ENCODE results near the gene SOS2. TPM values are rescaled to one million over a fixed set of nuclear protein-coding genes. Genes with fewer than 3 reads are reported as not detected.

The SOS2 gene
- total RNA-seq (2012; rRNA removed), result 13.9 and 14.6 TPM in 2 replicates

DNA sequence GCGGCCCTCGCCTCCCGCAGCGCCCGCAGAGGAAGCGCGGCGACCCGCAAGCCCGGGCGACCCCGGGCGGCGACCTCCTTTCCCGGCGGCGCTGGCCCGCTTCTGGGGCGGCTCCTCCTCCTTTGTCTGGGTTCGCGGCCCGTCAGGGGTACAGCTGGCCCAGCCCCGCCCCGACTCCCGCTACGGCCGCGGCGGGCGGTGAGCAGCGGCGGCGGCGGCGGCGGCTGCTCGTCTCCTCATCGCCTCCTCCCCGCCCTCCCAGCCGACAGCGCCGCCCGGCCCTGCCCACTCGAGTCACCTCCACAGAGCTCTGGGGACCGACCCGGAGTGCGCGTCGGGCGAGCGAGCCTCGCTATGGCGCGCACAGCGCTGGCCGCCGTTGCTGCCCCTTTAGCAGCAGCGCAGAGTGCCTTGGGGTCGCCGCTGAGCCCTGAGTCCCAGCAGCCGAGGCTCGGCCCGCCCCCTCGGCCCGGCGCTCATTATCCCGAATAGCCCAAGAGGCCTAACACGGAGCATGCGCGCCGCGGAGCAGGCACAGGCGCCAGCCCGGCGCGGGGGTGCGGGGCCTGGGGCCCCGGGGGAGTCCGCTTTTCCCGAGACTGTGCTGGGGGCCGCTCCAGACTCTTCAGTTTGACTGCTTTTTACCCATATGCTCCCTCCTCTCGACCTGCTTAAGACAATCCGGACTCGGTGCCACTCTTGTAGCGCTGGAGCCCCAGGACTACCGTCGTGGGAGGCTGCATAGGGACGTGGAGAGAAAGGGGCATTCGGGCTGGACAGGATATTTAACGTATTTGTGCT lies at the start of gene SOS2:
SOS2 (minus strand) TSS at position 104 of the 801 bp plus-strand sequence. CDS start 295 bp downstream, outside the sequence.
- Histone ChIP-seq H3K4me3 (ENCODE audit: low read length) (peak within 1 kb of the TSS; percentile 97), H3K9me3 (replicated peaks; ENCODE audit: low read length) (no peaks in the 10 kb centered on the region), H3K27me3 (ENCODE audit: control insufficient read depth, insufficient read depth, low read length) (no peaks in the 10 kb centered on the region), H3K36me3 (ENCODE audit: insufficient read depth, low read length) (no peaks in the 10 kb centered on the region), H3K4me1 (ENCODE audit: control insufficient read depth, insufficient read depth, low read length) (peaks cover 13% of the 10 kb centered on the region), H3K4me2 (ENCODE audit: low read length) (peak within 1 kb of the TSS; percentile 79), H3K9ac (ENCODE audit: low read depth, low read length) (peak within 1 kb of the TSS; percentile 90)

DNA sequence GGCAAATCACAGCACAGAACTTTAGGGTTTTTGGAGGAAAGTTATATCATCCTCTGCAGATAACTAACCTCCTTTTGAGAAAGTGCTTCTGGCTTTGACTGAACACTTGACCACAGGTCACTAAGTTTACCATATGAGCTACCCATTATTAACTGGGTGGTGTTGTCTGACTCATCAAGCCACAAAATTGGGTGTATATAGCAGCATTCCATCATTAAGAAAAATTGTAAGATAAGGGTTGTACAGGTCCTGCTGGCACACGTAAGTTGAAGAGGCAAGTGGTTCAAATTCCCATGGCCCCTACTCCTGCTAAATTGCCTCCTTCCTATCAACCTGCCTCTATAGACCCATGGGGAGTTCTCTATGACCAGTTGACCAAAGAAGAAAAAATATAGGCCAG lies 41.1 kb upstream of the SOS2 start:
- H3K4me1 ChIP-seq (ENCODE audit: control insufficient read depth, insufficient read depth, low read length), result no peaks in the 10 kb centered on the region
- no peaks in the 10 kb centered on the region for H3K36me3 ChIP-seq (ENCODE audit: insufficient read depth, low read length)
- H3K27me3 ChIP-seq (ENCODE audit: control insufficient read depth, insufficient read depth, low read length), result no peaks in the 10 kb centered on the region
- H3K4me3 ChIP-seq (ENCODE audit: low read length), result no peak overlapping the region
- no peak overlapping the region for H3K9ac ChIP-seq (ENCODE audit: low read depth, low read length)
- H3K9me3 ChIP-seq (replicated peaks; ENCODE audit: low read length), result no peaks in the 10 kb centered on the region
- H3K4me2 ChIP-seq (ENCODE audit: low read length), result no peak overlapping the region

DNA sequence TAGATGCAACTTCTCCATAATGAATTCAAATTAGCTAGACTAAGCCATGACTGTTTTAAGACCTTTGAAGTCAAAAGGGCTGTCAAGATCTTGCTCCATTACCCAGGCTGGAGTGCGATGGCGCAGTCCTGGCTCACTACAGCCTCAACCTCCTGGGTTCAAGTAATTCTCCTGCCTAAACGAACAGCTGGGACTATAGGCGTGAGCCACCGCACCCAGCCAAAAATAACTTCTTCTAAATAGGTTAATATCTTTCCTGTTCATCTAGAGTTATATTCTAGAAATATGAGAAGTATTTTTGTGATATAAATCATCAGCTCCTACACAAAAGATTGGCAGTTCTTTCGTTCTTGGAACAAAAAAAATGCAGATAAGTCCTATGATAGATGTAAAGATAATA lies 39.6 kb upstream of the SOS2 start:
- no peaks in the 10 kb centered on the region for H3K36me3 ChIP-seq (ENCODE audit: insufficient read depth, low read length)
- H3K4me3 ChIP-seq (ENCODE audit: low read length), result no peak overlapping the region
- H3K9me3 ChIP-seq (replicated peaks; ENCODE audit: low read length), result no peaks in the 10 kb centered on the region
- H3K9ac ChIP-seq (ENCODE audit: low read depth, low read length), result no peak overlapping the region
- no peaks in the 10 kb centered on the region for H3K27me3 ChIP-seq (ENCODE audit: control insufficient read depth, insufficient read depth, low read length)
- no peaks in the 10 kb centered on the region for H3K4me1 ChIP-seq (ENCODE audit: control insufficient read depth, insufficient read depth, low read length)
- H3K4me2 ChIP-seq (ENCODE audit: low read length), result no peak overlapping the region

DNA sequence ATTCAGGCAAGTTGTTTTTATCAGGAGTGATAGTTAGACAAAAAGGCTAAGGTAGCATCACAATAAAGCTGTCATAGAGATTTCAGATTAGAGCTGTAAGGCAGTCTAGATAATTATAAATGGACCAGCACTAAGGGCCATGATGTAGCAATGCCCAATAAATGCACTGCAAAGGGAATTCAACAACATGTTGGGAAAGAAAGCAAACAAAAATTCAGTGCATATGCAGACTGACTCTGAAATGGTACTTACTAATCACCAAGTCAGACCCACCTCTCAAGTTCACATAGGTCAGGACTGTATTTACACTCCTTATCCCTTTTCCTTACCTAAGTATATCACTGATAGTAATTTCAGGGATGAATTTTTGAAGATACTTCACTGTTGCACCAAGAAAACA lies 33.7 kb upstream of the SOS2 start:
- Histone ChIP-seq H3K27me3 (ENCODE audit: control insufficient read depth, insufficient read depth, low read length) (no peaks in the 10 kb centered on the region), H3K4me3 (ENCODE audit: low read length) (no peak overlapping the region), H3K9me3 (replicated peaks; ENCODE audit: low read length) (no peaks in the 10 kb centered on the region), H3K9ac (ENCODE audit: low read depth, low read length) (no peak overlapping the region), H3K4me1 (ENCODE audit: control insufficient read depth, insufficient read depth, low read length) (no peaks in the 10 kb centered on the region), H3K4me2 (ENCODE audit: low read length) (no peak overlapping the region), H3K36me3 (ENCODE audit: insufficient read depth, low read length) (no peaks in the 10 kb centered on the region)

DNA sequence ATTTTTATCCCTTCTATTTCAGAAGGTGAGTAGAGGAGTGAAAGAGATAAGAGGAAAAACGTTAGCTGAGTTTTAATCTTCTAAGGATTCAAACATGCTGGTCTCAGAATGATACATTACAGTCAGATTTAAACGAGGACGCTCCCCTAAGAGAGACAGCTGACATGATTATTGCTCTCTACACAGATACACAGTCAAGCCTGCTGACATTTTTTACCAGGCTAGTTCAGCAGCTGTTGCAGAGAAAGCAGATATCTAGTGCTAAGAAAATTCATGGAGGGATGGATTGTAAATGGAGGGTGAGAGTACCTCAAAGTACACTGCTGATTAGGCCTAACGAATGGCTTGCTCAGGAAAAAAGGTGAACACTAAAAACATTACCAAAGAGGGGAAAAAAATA lies 31.9 kb upstream of the SOS2 start:
- Histone ChIP-seq H3K4me2 (ENCODE audit: low read length) (no peak overlapping the region), H3K36me3 (ENCODE audit: insufficient read depth, low read length) (no peaks in the 10 kb centered on the region), H3K4me1 (ENCODE audit: control insufficient read depth, insufficient read depth, low read length) (no peaks in the 10 kb centered on the region), H3K4me3 (ENCODE audit: low read length) (no peak overlapping the region), H3K27me3 (ENCODE audit: control insufficient read depth, insufficient read depth, low read length) (no peaks in the 10 kb centered on the region), H3K9ac (ENCODE audit: low read depth, low read length) (no peak overlapping the region), H3K9me3 (replicated peaks; ENCODE audit: low read length) (no peaks in the 10 kb centered on the region)

DNA sequence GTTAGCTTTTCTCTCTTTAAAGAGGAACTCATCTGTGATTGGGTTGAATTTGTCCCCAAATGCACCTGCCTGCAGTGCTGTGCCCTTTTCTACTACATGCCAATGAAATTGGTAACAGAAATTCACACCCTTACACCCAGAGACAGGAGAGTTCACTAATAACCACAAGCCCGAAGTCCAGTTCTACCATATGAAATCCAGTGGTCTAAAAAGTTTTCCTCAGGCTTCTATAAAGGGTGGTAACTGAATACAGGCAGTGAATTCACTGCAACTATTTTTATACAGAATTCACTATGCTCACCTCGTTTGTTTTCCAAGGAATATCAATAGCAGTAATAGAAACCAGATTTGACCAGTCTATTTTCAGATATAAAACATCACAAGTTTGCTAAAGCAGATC lies 31.5 kb upstream of the SOS2 start:
- Histone ChIP-seq H3K9me3 (replicated peaks; ENCODE audit: low read length) (no peaks in the 10 kb centered on the region), H3K9ac (ENCODE audit: low read depth, low read length) (no peak overlapping the region), H3K4me1 (ENCODE audit: control insufficient read depth, insufficient read depth, low read length) (no peaks in the 10 kb centered on the region), H3K4me3 (ENCODE audit: low read length) (no peak overlapping the region), H3K27me3 (ENCODE audit: control insufficient read depth, insufficient read depth, low read length) (no peaks in the 10 kb centered on the region), H3K36me3 (ENCODE audit: insufficient read depth, low read length) (no peaks in the 10 kb centered on the region), H3K4me2 (ENCODE audit: low read length) (no peak overlapping the region)

DNA sequence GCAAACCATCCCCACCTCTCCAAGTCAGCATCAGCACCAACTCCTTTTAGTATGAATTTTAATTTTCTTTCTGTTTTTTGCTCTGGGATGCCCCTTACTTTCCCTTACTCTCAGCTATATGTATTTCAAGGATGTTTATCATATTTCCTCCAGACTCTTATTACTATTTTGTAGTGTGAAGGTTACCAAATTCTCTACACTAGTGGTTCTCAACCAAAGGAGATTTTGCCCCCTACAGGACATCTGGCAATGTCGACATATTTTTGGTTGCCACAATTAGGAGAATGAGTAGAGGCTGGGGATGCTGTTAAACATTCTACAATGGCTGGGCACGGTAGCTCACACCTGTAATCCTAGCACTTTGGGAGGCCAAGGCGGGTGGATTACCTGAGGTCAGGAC lies 29.1 kb upstream of the SOS2 start:
- Histone ChIP-seq H3K9me3 (replicated peaks; ENCODE audit: low read length) (no peaks in the 10 kb centered on the region), H3K27me3 (ENCODE audit: control insufficient read depth, insufficient read depth, low read length) (no peaks in the 10 kb centered on the region), H3K4me3 (ENCODE audit: low read length) (no peak overlapping the region), H3K9ac (ENCODE audit: low read depth, low read length) (no peak overlapping the region), H3K36me3 (ENCODE audit: insufficient read depth, low read length) (no peaks in the 10 kb centered on the region), H3K4me2 (ENCODE audit: low read length) (no peak overlapping the region), H3K4me1 (ENCODE audit: control insufficient read depth, insufficient read depth, low read length) (no peaks in the 10 kb centered on the region)

DNA sequence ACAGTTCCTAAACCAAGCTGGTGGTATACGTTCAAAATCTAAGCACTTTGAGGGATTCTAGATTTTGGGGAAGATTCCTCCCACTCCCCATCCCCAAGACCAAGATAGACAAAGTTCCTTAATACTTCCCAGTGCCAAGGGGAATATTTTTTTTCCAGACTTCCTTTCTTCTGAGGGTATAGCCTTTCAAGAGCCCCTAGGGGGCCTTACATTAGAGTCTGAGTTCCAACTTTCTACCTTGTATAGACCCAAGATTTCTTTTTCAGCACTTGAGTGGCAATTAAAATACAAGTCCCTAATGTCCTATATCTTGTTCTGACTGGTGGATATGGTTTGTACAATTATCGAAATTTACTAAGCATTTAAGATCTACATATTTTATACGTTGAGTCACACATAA lies 28.7 kb upstream of the SOS2 start:
- no peaks in the 10 kb centered on the region for H3K27me3 ChIP-seq (ENCODE audit: control insufficient read depth, insufficient read depth, low read length)
- H3K36me3 ChIP-seq (ENCODE audit: insufficient read depth, low read length), result no peaks in the 10 kb centered on the region
- no peaks in the 10 kb centered on the region for H3K9me3 ChIP-seq (replicated peaks; ENCODE audit: low read length)
- H3K4me3 ChIP-seq (ENCODE audit: low read length), result no peak overlapping the region
- no peaks in the 10 kb centered on the region for H3K4me1 ChIP-seq (ENCODE audit: control insufficient read depth, insufficient read depth, low read length)
- H3K4me2 ChIP-seq (ENCODE audit: low read length), result no peak overlapping the region
- H3K9ac ChIP-seq (ENCODE audit: low read depth, low read length), result no peak overlapping the region

DNA sequence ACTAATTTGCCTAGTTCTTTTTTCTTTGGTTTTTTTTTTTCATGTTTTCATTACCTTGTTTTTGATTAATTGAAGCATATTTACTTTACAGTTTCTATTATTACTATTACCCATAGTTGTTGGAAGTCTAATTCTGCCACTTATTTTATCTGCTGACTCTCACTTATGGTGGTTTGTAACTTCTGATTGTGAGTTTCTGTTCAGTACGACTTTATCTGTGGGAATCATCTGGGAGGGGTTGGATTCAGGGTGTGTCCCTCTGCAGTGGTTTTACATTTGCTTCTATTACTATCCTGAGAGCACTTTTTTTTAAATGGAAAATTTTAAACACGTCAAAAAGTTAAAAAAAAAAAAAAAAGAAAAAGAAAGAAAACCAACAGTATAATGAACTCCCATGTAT lies 26.4 kb upstream of the SOS2 start:
- Histone ChIP-seq H3K4me3 (ENCODE audit: low read length) (no peak overlapping the region), H3K9me3 (replicated peaks; ENCODE audit: low read length) (no peaks in the 10 kb centered on the region), H3K9ac (ENCODE audit: low read depth, low read length) (no peak overlapping the region), H3K36me3 (ENCODE audit: insufficient read depth, low read length) (no peaks in the 10 kb centered on the region), H3K27me3 (ENCODE audit: control insufficient read depth, insufficient read depth, low read length) (no peaks in the 10 kb centered on the region), H3K4me1 (ENCODE audit: control insufficient read depth, insufficient read depth, low read length) (no peaks in the 10 kb centered on the region), H3K4me2 (ENCODE audit: low read length) (no peak overlapping the region)

DNA sequence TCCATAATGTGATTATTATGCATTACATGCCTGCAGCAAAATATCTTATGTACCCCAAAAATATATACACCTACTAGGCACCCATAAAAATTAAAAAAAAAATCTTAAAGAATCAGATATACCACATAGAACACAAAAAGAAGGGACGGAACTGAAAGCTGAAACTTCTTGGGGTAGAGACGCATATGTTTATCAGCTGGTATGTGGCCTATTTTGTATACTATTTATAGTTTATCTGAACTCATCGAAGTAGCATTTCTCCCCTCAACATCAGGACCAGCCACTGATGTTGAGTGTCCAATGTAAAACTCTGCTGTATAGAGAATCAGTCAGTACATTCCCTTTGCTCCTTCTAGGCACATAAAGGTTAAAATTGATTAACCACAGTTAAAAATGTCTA lies 22.9 kb upstream of the SOS2 start:
- Histone ChIP-seq H3K9ac (ENCODE audit: low read depth, low read length) (no peak overlapping the region), H3K9me3 (replicated peaks; ENCODE audit: low read length) (no peaks in the 10 kb centered on the region), H3K36me3 (ENCODE audit: insufficient read depth, low read length) (no peaks in the 10 kb centered on the region), H3K27me3 (ENCODE audit: control insufficient read depth, insufficient read depth, low read length) (no peaks in the 10 kb centered on the region), H3K4me1 (ENCODE audit: control insufficient read depth, insufficient read depth, low read length) (no peaks in the 10 kb centered on the region), H3K4me2 (ENCODE audit: low read length) (no peak overlapping the region), H3K4me3 (ENCODE audit: low read length) (no peak overlapping the region)

DNA sequence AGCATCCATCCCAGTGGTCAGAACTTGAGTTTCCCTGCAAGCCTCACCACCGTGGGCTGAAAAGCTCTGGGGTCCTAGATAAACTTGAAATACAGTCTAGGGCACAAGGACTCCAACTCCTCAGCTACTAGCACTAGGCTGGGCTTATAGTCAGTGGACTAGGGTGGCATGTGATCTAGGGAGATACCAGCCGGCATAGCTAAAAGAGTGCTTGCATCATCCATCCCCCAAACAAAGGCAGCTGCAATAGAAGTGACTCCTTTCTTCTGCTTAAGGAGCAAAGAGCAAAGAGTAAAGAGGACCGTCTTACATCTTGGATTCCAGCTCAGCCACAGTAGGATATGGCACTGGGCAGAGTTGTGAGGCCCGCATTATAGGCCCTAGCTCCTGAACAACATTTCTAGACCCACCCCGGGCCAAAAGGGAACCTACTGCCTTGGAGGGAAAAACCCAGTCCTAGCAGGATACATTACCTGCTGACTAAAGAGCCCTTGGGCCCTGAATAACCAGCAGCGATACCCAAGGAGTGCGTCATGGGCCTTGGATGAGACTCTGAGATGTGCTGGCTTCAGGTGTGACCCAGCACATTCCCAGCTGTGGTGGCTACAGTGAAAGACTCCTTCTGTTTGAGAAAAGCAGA lies 17.9 kb upstream of the SOS2 start:
- H3K4me2 ChIP-seq (ENCODE audit: low read length), result no peak overlapping the region
- H3K9me3 ChIP-seq (replicated peaks; ENCODE audit: low read length), result no peaks in the 10 kb centered on the region
- no peaks in the 10 kb centered on the region for H3K27me3 ChIP-seq (ENCODE audit: control insufficient read depth, insufficient read depth, low read length)
- no peak overlapping the region for H3K4me3 ChIP-seq (ENCODE audit: low read length)
- no peaks in the 10 kb centered on the region for H3K4me1 ChIP-seq (ENCODE audit: control insufficient read depth, insufficient read depth, low read length)
- no peaks in the 10 kb centered on the region for H3K36me3 ChIP-seq (ENCODE audit: insufficient read depth, low read length)
- no peak overlapping the region for H3K9ac ChIP-seq (ENCODE audit: low read depth, low read length)

DNA sequence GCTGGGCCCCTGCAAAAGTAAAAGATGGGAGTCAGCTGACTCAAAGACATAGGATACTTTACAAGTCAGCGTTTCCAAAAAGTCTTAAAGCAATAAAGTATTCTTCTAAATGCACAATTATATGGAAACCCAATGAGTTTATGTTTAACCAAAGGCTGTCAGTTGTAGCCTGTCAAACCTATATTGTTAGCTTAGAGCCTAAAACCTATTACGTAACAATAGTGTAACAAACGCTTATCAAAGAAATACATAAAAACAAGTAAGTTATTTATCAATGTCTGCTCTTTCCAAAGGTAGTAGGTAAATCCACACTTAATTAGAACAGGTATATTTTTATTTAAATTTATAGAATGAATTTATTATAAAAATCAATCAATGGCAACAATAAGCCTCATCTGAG lies 15.9 kb upstream of the SOS2 start:
- Histone ChIP-seq H3K36me3 (ENCODE audit: insufficient read depth, low read length) (no peaks in the 10 kb centered on the region), H3K4me2 (ENCODE audit: low read length) (no peak overlapping the region), H3K27me3 (ENCODE audit: control insufficient read depth, insufficient read depth, low read length) (no peaks in the 10 kb centered on the region), H3K4me1 (ENCODE audit: control insufficient read depth, insufficient read depth, low read length) (no peaks in the 10 kb centered on the region), H3K9me3 (replicated peaks; ENCODE audit: low read length) (no peaks in the 10 kb centered on the region), H3K9ac (ENCODE audit: low read depth, low read length) (no peak overlapping the region), H3K4me3 (ENCODE audit: low read length) (no peak overlapping the region)

Data from skeletal muscle satellite cell (primary cell).